Panc1 (cell line): ENCODE results near the gene LRRC42. TPM values are rescaled to one million over a fixed set of nuclear protein-coding genes. Genes with fewer than 3 reads are reported as not detected.

Source experiments
- ATAC-seq: fragments of 200-7000 bp; cut with Tn5 transposase; 2 replicates; pipeline ENCODE4 v1.9.1; 2020; ENCODE audit warnings: mild to moderate bottlenecking, moderate library complexity
- BruUV-seq: library from RNA; stranded (reverse); fragments of 400-500 nt; replicated peaks from 2 replicates; lab custom pipeline; 2021; lab: Mats Ljungman, UMichigan
- CTCF ChIA-PET: fragments of 300-600 bp; sonication (Branson Sonifier 250); formaldehyde crosslinking; loops from one replicate; lab custom pipeline; 2022; ENCODE audit warnings: antibody characterized with exemption; lab: Charles Lee
- POLR2A ChIA-PET: fragments of 300-600 bp; sonication (Branson Sonifier 250); formaldehyde crosslinking; loops from one replicate; lab custom pipeline; 2022; ENCODE audit warnings: antibody characterized with exemption; lab: Charles Lee
- DNase-seq: peaks from one replicate; pipeline ENCODE4 v3.0.0-alpha.2; 2010; ENCODE audit warnings: low read depth, low spot score
- H3K27ac ChIP-seq: 2 replicates; pipeline ENCODE4 v1.5.1; 2011; ENCODE audit warnings: mild to moderate bottlenecking, low read length, inconsistent platforms
- H3K27me3 ChIP-seq: fragments of 200-500 bp; sonication (Bioruptor generic); 2 replicates; pipeline ENCODE4 v1.6.0; 2014; ENCODE audit warnings: low read length, inconsistent platforms; ENCODE audit not compliant: control insufficient read depth, insufficient read depth
- H3K36me3 ChIP-seq: fragments of 200-500 bp; sonication (Bioruptor generic); 2 replicates; pipeline ENCODE4 v1.5.1; 2014; ENCODE audit warnings: inconsistent platforms, mild to moderate bottlenecking, low read length, moderate library complexity; ENCODE audit not compliant: control insufficient read depth, insufficient read depth
- H3K4me1 ChIP-seq: 2 replicates; pipeline ENCODE4 v1.5.1; 2011; ENCODE audit warnings: inconsistent platforms, mild to moderate bottlenecking, low read length, moderate library complexity; ENCODE audit not compliant: control insufficient read depth, insufficient read depth
- H3K4me3 ChIP-seq, 2 experiments: 2 replicates each; pipeline ENCODE4 v1.5.1; 2011 to 2012; ENCODE audit warnings: low read depth in 2 of 2, low read length in 2 of 2, mild to moderate bottlenecking in 2 of 2, inconsistent platforms in 1 of 2, moderate library complexity in 1 of 2
- H3K9me3 ChIP-seq: fragments of 200-500 bp; sonication (Bioruptor generic); 2 replicates; pipeline ENCODE4 v1.5.1; 2014; ENCODE audit warnings: low read depth, mild to moderate bottlenecking, inconsistent platforms, low read length, moderate library complexity; ENCODE audit not compliant: control insufficient read depth, insufficient read depth
- TCF7L2 ChIP-seq: IDR thresholded peaks from 2 replicates; pipeline ENCODE4 v1.6.1; 2011; ENCODE audit warnings: mild to moderate bottlenecking, low read depth, low read length, inconsistent platforms
- in situ Hi-C: cut with HindIII; loops from 2 replicates; pipeline ENCODE4 v1.10.0; 2016; ENCODE audit warnings: low sequenced_read_pairs, low pct_unique_long_range_greater_than_20kb
- intact Hi-C: fragments of 100-400 bp; cut with micrococcal nuclease; formaldehyde crosslinking; loops from one replicate; pipeline ENCODE4 v1.10.0; 2022; ENCODE audit not compliant: unreplicated experiment
- total RNA-seq: library from RNA; stranded (reverse); gene quantifications from one replicate; pipeline ENCODE4 v1.2.1, GENCODE V29; 2021; ENCODE audit not compliant: unreplicated experiment
- TF ChIP-seq, protein P1 (sequence below), 2 experiments: IDR thresholded peaks; 2 replicates each; pipeline ENCODE4 v1.6.1; 2011 to 2012; ENCODE audit warnings: low read depth in 2 of 2, control low read depth in 1 of 2, low read length in 1 of 2, mild to moderate bottlenecking in 1 of 2, moderate library complexity in 1 of 2; ENCODE audit not compliant: insufficient read depth in 1 of 2

Gene LRRC42
- total RNA-seq, 1 experiment from 2014 or later, result 41.0 TPM

GRCh38 chr1:54016343-54017282, 70.5 kb downstream of the LRRC42 start:
- Histone ChIP-seq H3K9me3 (no peaks in the 10 kb centered on the region), H3K27me3 (no peaks in the 10 kb centered on the region), H3K4me3 (no peak overlapping the region), H3K36me3 (no peaks in the 10 kb centered on the region), H3K27ac (no peak overlapping the region), H3K4me1 (peaks cover 7% of the 10 kb centered on the region; the same call in 1 of the 2 replicates)
- BruUV-seq, result no TSS peak
- TF ChIP-seq TCF7L2, result peak; percentile 58
- TF ChIP-seq, protein P1, sequence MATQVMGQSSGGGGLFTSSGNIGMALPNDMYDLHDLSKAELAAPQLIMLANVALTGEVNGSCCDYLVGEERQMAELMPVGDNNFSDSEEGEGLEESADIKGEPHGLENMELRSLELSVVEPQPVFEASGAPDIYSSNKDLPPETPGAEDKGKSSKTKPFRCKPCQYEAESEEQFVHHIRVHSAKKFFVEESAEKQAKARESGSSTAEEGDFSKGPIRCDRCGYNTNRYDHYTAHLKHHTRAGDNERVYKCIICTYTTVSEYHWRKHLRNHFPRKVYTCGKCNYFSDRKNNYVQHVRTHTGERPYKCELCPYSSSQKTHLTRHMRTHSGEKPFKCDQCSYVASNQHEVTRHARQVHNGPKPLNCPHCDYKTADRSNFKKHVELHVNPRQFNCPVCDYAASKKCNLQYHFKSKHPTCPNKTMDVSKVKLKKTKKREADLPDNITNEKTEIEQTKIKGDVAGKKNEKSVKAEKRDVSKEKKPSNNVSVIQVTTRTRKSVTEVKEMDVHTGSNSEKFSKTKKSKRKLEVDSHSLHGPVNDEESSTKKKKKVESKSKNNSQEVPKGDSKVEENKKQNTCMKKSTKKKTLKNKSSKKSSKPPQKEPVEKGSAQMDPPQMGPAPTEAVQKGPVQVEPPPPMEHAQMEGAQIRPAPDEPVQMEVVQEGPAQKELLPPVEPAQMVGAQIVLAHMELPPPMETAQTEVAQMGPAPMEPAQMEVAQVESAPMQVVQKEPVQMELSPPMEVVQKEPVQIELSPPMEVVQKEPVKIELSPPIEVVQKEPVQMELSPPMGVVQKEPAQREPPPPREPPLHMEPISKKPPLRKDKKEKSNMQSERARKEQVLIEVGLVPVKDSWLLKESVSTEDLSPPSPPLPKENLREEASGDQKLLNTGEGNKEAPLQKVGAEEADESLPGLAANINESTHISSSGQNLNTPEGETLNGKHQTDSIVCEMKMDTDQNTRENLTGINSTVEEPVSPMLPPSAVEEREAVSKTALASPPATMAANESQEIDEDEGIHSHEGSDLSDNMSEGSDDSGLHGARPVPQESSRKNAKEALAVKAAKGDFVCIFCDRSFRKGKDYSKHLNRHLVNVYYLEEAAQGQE (IDR thresholded peaks at IDR 0.05; ENCODE audit: insufficient read depth in 1 of 2, low read depth in 2 of 2, low read length in 1 of 2), result no peak
- DNase-seq (peak; percentile 53), ATAC-seq (peak; percentile 70)
- intact Hi-C loops, result no loop called here
- POLR2A ChIA-PET, result interaction anchor here (0.5 to 0.7 kb wide), 2 partner anchors 12 to 46 kb away, joined by 3 to 7 read pairs; no protein-coding TSS in a partner anchor
- CTCF ChIA-PET, result interaction anchor here (0.6 kb wide), 1 partner anchor 472 kb away, joined by 7 read pairs; no protein-coding TSS in a partner anchor
- in situ Hi-C loops, result no loop called here

Other genes starting within 250 kb of the LRRC42 start
- gene GLIS1, start 207.2 kb upstream of the LRRC42 start, total RNA-seq, result 0.28 TPM
- 44.4 TPM for gene NDC1, start 108.1 kb upstream of the LRRC42 start, total RNA-seq
- gene YIPF1, start 56.6 kb upstream of the LRRC42 start, total RNA-seq, result 21.4 TPM
- gene DIO1, start 52.2 kb upstream of the LRRC42 start, total RNA-seq, result 0.28 TPM
- gene IFT25, start 651 bp upstream of the LRRC42 start, total RNA-seq, result 42.9 TPM
- not detected for gene LDLRAD1, start 71.8 kb downstream of the LRRC42 start, total RNA-seq
- 174 TPM for gene TMEM59, start 106.9 kb downstream of the LRRC42 start, total RNA-seq
- 5.1 TPM for gene TCEANC2, start 107.3 kb downstream of the LRRC42 start, total RNA-seq
- gene CDCP2, start 206.7 kb downstream of the LRRC42 start, total RNA-seq, result not detected